RPMI7951 (cell line): ENCODE data around the gene SLC7A1. TPM values are rescaled to one million over a fixed set of nuclear protein-coding genes. Genes with fewer than 3 reads are reported as not detected.

Experiments used
- DNase-seq: peaks from one replicate; pipeline ENCODE4 v3.0.0-alpha.2; 2012; ENCODE audit warnings: low read depth
- total RNA-seq: library from RNA; depleted of rRNA; stranded (reverse); fragments of >200 nt; shearing (Covaris generic); gene quantifications from 2 replicates; pipeline ENCODE4 v1.2.3, GENCODE V29; 2014

SLC7A1 gene
- total RNA-seq, 1 experiment from 2014 or later = 11.1 TPM

- DNase-seq = no peak
Observed at GRCh38 chr13:29530901-29531300, 64.6 kb downstream of the SLC7A1 start.

GRCh38 chr13:29529754-29530153, 65.7 kb downstream of the SLC7A1 start:
- DNase-seq = no peak

GRCh38 chr13:29527916-29528315, 67.6 kb downstream of the SLC7A1 start:
- no peak for DNase-seq

- no peak for DNase-seq
Observed at GRCh38 chr13:29527511-29527910, 68.0 kb downstream of the SLC7A1 start.

GRCh38 chr13:29526741-29527140, 68.7 kb downstream of the SLC7A1 start:
- DNase-seq = no peak

- no peak for DNase-seq
Observed at GRCh38 chr13:29525757-29526156, 69.7 kb downstream of the SLC7A1 start.

- no peak for DNase-seq
Observed at GRCh38 chr13:29524641-29525040, 70.8 kb downstream of the SLC7A1 start.

GRCh38 chr13:29524176-29524575, 71.3 kb downstream of the SLC7A1 start:
- no peak for DNase-seq

- no peak for DNase-seq
Observed at GRCh38 chr13:29523199-29523961, 72.1 kb downstream of the SLC7A1 start.

- peak; percentile 96 for DNase-seq
Observed at GRCh38 chr13:29522044-29522685, 73.3 kb downstream of the SLC7A1 start.

GRCh38 chr13:29521336-29521735, 74.2 kb downstream of the SLC7A1 start:
- DNase-seq = no peak

- peak; percentile 84 for DNase-seq
Observed at GRCh38 chr13:29520671-29521070, 74.8 kb downstream of the SLC7A1 start.

GRCh38 chr13:29519921-29520320, 75.6 kb downstream of the SLC7A1 start:
- DNase-seq = no peak

- no peak for DNase-seq
Observed at GRCh38 chr13:29516880-29517279, 78.6 kb downstream of the SLC7A1 start.

- no peak for DNase-seq
Observed at GRCh38 chr13:29516012-29516411, 79.5 kb downstream of the SLC7A1 start.

- DNase-seq = peak; percentile 83
Observed at GRCh38 chr13:29515372-29515771, 80.1 kb downstream of the SLC7A1 start.

GRCh38 chr13:29514720-29515310, 80.7 kb downstream of the SLC7A1 start:
- no peak for DNase-seq

GRCh38 chr13:29513981-29514719, 81.3 kb downstream of the SLC7A1 start:
- no peak for DNase-seq

GRCh38 chr13:29513002-29513980, 82.2 kb downstream of the SLC7A1 start:
- peak; percentile 44 for DNase-seq

GRCh38 chr13:29511980-29512379, 83.5 kb downstream of the SLC7A1 start:
- DNase-seq = no peak
